Esophagus muscularis mucosa (tissue), 4 donors: ENCODE data around the gene HIP1R. TPM values are rescaled to one million over a fixed set of nuclear protein-coding genes. Genes with fewer than 3 reads are reported as not detected.

Experiments
- DNase-seq: peaks from one replicate; pipeline ENCODE4 v3.0.0-alpha.2; 2017; ENCODE audit errors: extremely low spot score
- H3K27ac ChIP-seq, 4 donors: fragments of 200-600 bp; sonication (generic); replicated peaks in 1 of 4; 1 replicate in 3 of 4; 2 replicates in 1 of 4; pipeline ENCODE4 v1.5.1; 2016 to 2019; ENCODE audit warnings: mild to moderate bottlenecking in 1 of 4
- H3K27me3 ChIP-seq, 4 donors: fragments of 200-600 bp; sonication (generic); one replicate each; pipeline versions ENCODE4 v1.5.1 to v1.6.0; 2016 to 2019
- H3K36me3 ChIP-seq, 4 donors: fragments of 200-600 bp; sonication (generic); one replicate each; pipeline ENCODE4 v1.5.1; 2016 to 2019
- H3K4me1 ChIP-seq, 4 donors: fragments of 200-600 bp; sonication (generic); one replicate each; pipeline ENCODE4 v1.5.1; 2016 to 2019
- H3K4me3 ChIP-seq, 4 donors: fragments of 200-600 bp; sonication (generic); 1 replicate in 2 of 4; 2 replicates in 2 of 4; pipeline ENCODE4 v1.5.1; 2016 to 2019; ENCODE audit warnings: mild to moderate bottlenecking in 4 of 4, moderate library complexity in 1 of 4
- H3K9me3 ChIP-seq, 4 donors: fragments of 200-600 bp; sonication (generic); 1 replicate in 3 of 4; 2 replicates in 1 of 4; pipeline ENCODE4 v1.5.1; 2016 to 2019
- CTCF ChIP-seq, 3 experiments: fragments of 200-600 bp in 2 of 3; fragments of 450-650 bp in 1 of 3; sonication (generic) in 2 of 3; IDR thresholded peaks; one replicate each; pipeline ENCODE4 v1.5.1; 2017 to 2019; ENCODE audit warnings: antibody characterized with exemption in 3 of 3, mild to moderate bottlenecking in 2 of 3, moderate library complexity in 1 of 3
- EP300 ChIP-seq: sonication (generic); formaldehyde crosslinking; IDR thresholded peaks from one replicate; pipeline ENCODE4 v1.6.1; 2017; ENCODE audit warnings: antibody characterized with exemption
- POLR2A ChIP-seq: fragments of 450-650 bp; IDR thresholded peaks from one replicate; pipeline ENCODE4 v1.6.1; 2017; ENCODE audit warnings: antibody characterized with exemption, moderate library complexity, mild to moderate bottlenecking, low read depth
- POLR2AphosphoS5 ChIP-seq, 2 donors: sonication (generic); formaldehyde crosslinking; IDR thresholded peaks; one replicate each; pipeline ENCODE4 v1.6.1; 2017; ENCODE audit warnings: antibody characterized with exemption in 2 of 2
- WGBS: methylation state at CpG from one replicate; pipeline ENCODE4 v1.1.5; 2018; 5-methylcytosine and 5-hydroxymethylcytosine counted together
- intact Hi-C: fragments of 100-400 bp; cut with DNase I; formaldehyde crosslinking; loops from one replicate; pipeline ENCODE4 v1.15.1; 2023
- total RNA-seq, 4 donors: library from RNA; depleted of rRNA; stranded (reverse); fragments of >200 nt; gene quantifications; one replicate each; pipeline versions ENCODE4 v1.1.0 to v1.2.1, GENCODE V29; 2016

Gene HIP1R
- total RNA-seq, 4 donors from 2014 or later = 13.3 to 38.3 (median 23.7) TPM

- H3K27me3 ChIP-seq = no peaks in the 10 kb centered on the region
- peak overlapping the region in 1 of 4 donors; percentile 74 for H3K27ac ChIP-seq
- no peak overlapping the region for H3K4me3 ChIP-seq
- H3K9me3 ChIP-seq = no peaks in the 10 kb centered on the region
- 87% methylated on average over 8 of the region's 8 CpGs for whole genome bisulfite sequencing
- DNase-seq = no peak
- peaks cover 0 to 9% (median 2%) of the 10 kb centered on the region in 4 donors for H3K36me3 ChIP-seq
- TF ChIP-seq EP300 (no peak), CTCF (IDR thresholded peaks at IDR 0.05) (no peak), POLR2A (no peak), POLR2AphosphoS5 (IDR thresholded peaks at IDR 0.05) (no peak)
- H3K4me1 ChIP-seq = peaks cover 41 to 50% (median 43%) of the 10 kb centered on the region in 4 donors
- intact Hi-C loops = no loop called here
These were observed 8.2 kb downstream of the HIP1R start for GRCh38 chr12:122843455-122843854.

GRCh38 chr12:122844366-122844971 is 9.2 kb downstream of the HIP1R start:
- intact Hi-C loops = no loop called here
- H3K27ac ChIP-seq = peak overlapping the region in 3 of 4 donors; percentile 13 to 25 (median 22)
- WGBS = 91% methylated on average over 8 of the region's 8 CpGs
- H3K4me1 ChIP-seq = peaks cover 42 to 50% (median 45%) of the 10 kb centered on the region in 4 donors
- H3K36me3 ChIP-seq = peaks cover 0 to 13% (median 5%) of the 10 kb centered on the region in 4 donors
- TF ChIP-seq EP300 (no peak), POLR2AphosphoS5 (IDR thresholded peaks at IDR 0.05) (no peak), POLR2A (no peak), CTCF (IDR thresholded peaks at IDR 0.05) (no peak)
- no peak overlapping the region for H3K4me3 ChIP-seq
- no peak for DNase-seq
- H3K27me3 ChIP-seq = no peaks in the 10 kb centered on the region
- no peaks in the 10 kb centered on the region for H3K9me3 ChIP-seq

DNA sequence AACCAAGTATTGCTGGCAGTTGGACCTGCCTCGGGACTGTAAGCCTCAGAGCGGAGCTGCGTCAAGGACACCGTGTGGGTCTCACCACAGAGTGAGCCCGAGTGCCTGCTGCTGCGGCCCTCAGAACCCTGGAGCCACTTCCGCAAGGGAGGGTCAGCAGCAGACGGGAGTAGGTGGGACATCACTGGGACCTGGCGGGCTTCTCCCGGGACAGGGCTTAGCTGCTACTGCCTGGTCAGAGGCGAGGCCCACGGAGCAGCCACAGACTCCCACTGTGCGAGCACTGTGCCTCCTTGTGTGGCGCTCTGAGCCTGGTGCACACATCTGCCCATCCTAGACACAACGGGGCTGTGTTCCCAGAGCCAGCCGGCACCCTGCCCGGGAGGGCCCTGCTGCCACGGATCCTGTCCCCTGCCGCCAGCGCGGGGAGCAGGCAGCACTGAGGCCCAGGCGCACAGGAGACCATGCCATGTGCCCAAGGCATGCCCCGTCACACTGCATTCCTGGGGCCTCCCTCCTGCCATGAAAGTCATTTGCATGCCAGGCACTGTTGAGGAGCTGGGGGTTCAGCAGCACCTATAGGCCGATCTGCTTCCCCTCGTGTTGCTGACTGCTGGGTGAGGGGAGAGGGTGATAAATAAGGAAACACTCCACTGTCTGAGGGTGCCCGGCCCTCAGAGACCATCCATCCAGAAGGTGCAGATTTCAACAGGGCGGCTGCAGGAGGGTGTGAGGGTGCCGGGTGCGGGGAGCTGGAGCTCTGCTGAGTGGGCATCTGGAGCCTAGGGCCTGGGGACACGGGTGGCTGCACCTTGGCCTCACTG is 10.0 kb downstream of the HIP1R start:
- no peak for TF ChIP-seq POLR2A
- TF ChIP-seq POLR2AphosphoS5 (IDR thresholded peaks at IDR 0.05) = no peak
- TF ChIP-seq EP300 = no peak
- no peak for TF ChIP-seq CTCF (IDR thresholded peaks at IDR 0.05)
- intact Hi-C loops = no loop called here
- DNase-seq = no peak
- Histone ChIP-seq H3K4me1 (peaks cover 42 to 50% (median 45%) of the 10 kb centered on the region in 4 donors), H3K27me3 (no peaks in the 10 kb centered on the region), H3K36me3 (peaks cover 0 to 13% (median 5%) of the 10 kb centered on the region in 4 donors), H3K9me3 (no peaks in the 10 kb centered on the region), H3K4me3 (no peak overlapping the region), H3K27ac (peak overlapping the region in 3 of 4 donors; percentile 13 to 25 (median 22))
- 88% methylated on average over 15 of the region's 30 CpGs for WGBS

- 89% methylated on average over 6 of the region's 14 CpGs for WGBS
- intact Hi-C loops = no loop called here
- H3K27me3 ChIP-seq = no peaks in the 10 kb centered on the region
- peaks cover 39 to 50% (median 45%) of the 10 kb centered on the region in 4 donors for H3K4me1 ChIP-seq
- no peak for DNase-seq
- H3K36me3 ChIP-seq = peaks cover 0 to 14% (median 5%) of the 10 kb centered on the region in 4 donors
- TF ChIP-seq POLR2AphosphoS5 (IDR thresholded peaks at IDR 0.05) (no peak), EP300 (no peak), POLR2A (no peak), CTCF (IDR thresholded peaks at IDR 0.05) (no peak)
- no peak overlapping the region for H3K27ac ChIP-seq
- H3K4me3 ChIP-seq = no peak overlapping the region
- no peaks in the 10 kb centered on the region for H3K9me3 ChIP-seq
These were observed 10.8 kb downstream of the HIP1R start for GRCh38 chr12:122845865-122846621.
